T-helper 1 cell treated with Interleukin-12 subunit alpha and Interleukin-12 subunit beta and Interleukin-4 antibody, amounts not matched to agents 30 μg/mL and 1 μg/mL, for 36 hours (primary cell): ENCODE results near the gene WIPI1.

Experiments used
- H3K27ac Mint-ChIP-seq: one replicate; pipeline ENCODE4 v1.8.0; 2021; ENCODE audit warnings: mild to moderate bottlenecking, mixed read lengths
- H3K27me3 Mint-ChIP-seq: one replicate; pipeline ENCODE4 v1.8.0; 2021; ENCODE audit warnings: low read depth, mixed read lengths
- H3K36me3 Mint-ChIP-seq: one replicate; pipeline ENCODE4 v1.8.0; 2021; ENCODE audit warnings: low read depth, mixed read lengths
- H3K4me1 Mint-ChIP-seq: one replicate; pipeline ENCODE4 v1.8.0; 2021; ENCODE audit warnings: low read depth, mixed read lengths
- H3K4me3 Mint-ChIP-seq: one replicate; pipeline ENCODE4 v1.8.0; 2021; ENCODE audit warnings: mild to moderate bottlenecking, moderate library complexity, mixed read lengths
- H3K9me3 Mint-ChIP-seq: one replicate; pipeline ENCODE4 v1.8.0; 2021; ENCODE audit warnings: mixed read lengths

WIPI1 gene

DNA sequence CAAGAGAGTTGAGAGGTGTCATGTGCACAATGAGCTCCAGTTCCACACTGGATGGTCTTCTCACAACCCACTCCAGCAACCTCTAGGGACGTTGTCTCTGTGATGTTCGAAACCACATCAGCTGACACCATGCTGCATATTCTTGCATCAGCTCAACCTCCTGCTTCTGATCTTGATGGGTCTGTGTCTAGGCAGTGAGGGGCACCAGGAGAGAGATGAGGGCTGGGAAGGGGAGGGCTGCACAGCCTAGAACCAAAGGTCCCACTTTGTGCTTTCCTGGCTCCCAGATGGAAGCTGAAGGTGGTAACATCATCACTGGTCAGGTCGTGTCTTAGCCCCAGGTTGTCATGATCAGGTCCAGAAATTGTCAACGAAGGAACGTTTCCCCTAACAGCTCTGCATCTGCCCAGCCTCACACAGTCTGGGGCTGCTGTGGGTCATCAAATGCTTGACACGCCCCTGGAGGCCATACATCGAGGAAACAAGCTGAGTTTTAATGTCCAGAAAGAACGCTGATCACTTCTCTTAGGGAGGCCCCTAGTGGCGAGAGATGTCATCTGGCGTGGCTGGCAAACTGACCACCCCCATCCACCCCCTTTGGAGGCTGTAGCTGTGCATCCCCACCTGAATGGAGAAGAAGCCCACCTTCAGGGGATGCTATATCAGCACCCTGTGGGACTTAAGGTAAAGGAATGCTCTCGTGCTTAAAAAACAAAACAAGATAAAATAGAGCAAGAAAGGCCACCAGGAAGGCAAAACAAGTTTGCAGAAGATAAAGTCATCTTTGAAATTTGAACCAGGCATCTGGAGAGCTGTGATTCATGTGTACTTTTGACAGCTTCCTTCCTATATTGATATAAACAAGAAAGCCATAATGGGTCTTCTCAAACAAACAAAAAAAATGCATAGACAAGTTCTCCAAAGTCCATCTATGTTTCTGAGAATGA, 58.3 kb downstream of the WIPI1 start:
- Mint-ChIP-seq H3K27me3 (no peaks in the 10 kb centered on the region), H3K27ac (peak overlapping the region; percentile 79), H3K4me1 (peaks cover 30% of the 10 kb centered on the region), H3K36me3 (peaks cover 7% of the 10 kb centered on the region), H3K9me3 (peaks cover 9% of the 10 kb centered on the region), H3K4me3 (peak overlapping the region; percentile 23)

DNA sequence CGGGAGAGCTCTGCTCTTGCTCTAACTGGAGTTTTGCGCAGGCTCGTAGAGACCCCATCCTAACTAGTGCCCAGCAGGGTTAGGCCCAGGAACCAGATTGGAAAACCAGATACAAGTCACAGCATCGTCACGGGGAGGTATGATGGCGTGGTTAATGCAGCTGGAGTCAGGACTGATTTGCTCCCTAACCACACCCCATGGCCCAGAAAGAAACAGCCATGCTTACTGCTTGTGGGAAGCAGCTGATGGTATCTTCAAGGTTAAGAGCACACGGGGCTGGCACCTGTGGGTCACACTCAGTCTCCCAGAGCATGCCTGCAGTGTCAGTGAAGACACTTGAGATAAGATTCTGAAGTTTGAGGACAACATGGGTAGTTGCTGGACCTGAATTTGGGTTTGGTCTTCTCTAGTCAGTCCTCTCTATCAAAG, 60.2 kb downstream of the WIPI1 start:
- Mint-ChIP-seq H3K4me1 (peaks cover 30% of the 10 kb centered on the region), H3K27me3 (no peaks in the 10 kb centered on the region), H3K36me3 (peaks cover 4% of the 10 kb centered on the region), H3K9me3 (peaks cover 9% of the 10 kb centered on the region), H3K27ac (no peak overlapping the region), H3K4me3 (no peak overlapping the region)

DNA sequence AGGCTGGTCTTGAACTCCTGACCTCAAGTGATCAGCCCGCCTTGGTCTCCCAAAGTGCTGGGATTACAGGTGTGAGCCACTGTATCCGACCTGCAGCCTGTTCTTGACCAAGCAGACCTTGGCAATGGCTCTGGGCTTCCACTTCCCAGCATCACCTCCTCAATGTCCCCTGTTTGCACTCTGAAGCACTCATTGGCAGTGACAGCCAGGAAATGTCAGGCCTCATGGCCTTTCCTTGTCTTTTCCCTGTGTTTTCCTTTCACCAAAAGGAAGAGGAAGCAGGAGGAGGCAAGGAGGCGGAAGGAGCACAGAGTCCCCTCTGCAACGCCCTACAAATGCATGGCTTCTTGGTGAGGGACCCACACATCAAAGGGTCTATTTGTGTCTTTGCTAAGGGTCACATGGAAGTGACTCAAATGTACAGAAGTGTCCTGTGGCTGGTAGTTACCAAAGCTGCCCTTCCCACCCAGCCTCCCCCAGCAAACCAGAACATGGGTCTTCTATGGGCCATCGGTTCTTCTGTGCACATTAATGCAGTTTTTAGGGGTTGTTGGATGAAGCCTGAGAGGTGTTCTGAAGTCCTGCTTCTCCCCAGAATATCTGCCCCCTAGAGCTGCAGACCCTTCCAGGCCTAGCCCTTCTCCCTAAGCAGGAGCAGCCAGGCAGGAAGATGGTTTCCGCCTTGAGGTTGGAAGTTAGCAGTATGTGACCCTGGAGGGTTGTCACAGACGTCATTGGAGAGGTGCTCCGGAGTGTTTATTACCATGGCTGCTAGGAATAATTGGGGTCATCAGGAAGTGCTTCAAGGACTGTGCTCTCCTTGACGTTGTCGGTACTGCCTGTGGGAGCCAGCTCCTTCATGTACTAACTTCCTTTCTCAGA, 60.8 kb downstream of the WIPI1 start:
- Mint-ChIP-seq H3K27ac (no peak overlapping the region), H3K36me3 (peaks cover 4% of the 10 kb centered on the region), H3K9me3 (peaks cover 9% of the 10 kb centered on the region), H3K27me3 (no peaks in the 10 kb centered on the region), H3K4me1 (peaks cover 30% of the 10 kb centered on the region), H3K4me3 (no peak overlapping the region)

DNA sequence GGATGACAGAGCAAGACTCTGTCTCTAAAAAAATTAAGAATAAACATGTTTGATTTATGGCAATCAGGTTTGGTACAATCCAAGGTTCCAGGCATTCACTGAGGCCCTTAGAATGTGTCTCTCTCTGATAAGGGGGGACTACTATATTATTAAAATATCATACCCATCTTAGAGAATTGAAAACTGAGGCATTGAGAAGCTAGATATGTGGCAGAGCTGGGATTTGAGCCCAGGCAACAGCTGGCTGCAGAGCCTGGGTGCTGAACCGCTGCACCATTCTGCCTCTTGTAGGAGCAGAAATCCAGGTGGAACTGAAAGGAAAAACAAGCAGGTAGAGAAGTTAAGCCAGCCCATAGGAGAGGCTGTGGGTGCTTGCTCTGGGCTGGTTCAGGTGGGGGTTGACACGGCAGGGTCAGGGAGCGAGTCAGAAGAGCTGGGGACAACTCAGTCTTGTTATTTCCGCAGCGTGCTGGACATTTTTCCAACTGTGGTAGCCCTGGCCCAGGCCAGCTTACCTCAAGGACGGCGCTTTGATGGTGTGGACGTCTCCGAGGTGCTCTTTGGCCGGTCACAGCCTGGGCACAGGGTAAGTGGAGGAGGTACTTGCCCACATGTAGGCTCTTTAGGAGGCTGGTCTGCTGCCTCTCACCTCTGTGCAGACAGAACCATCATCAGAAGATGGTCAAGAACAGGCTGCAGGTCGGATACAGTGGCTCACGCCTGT, 62.5 kb downstream of the WIPI1 start:
- Mint-ChIP-seq H3K27me3 (no peaks in the 10 kb centered on the region), H3K9me3 (peaks cover 9% of the 10 kb centered on the region), H3K27ac (no peak overlapping the region), H3K4me3 (no peak overlapping the region), H3K4me1 (peaks cover 24% of the 10 kb centered on the region), H3K36me3 (peaks cover 4% of the 10 kb centered on the region)

DNA sequence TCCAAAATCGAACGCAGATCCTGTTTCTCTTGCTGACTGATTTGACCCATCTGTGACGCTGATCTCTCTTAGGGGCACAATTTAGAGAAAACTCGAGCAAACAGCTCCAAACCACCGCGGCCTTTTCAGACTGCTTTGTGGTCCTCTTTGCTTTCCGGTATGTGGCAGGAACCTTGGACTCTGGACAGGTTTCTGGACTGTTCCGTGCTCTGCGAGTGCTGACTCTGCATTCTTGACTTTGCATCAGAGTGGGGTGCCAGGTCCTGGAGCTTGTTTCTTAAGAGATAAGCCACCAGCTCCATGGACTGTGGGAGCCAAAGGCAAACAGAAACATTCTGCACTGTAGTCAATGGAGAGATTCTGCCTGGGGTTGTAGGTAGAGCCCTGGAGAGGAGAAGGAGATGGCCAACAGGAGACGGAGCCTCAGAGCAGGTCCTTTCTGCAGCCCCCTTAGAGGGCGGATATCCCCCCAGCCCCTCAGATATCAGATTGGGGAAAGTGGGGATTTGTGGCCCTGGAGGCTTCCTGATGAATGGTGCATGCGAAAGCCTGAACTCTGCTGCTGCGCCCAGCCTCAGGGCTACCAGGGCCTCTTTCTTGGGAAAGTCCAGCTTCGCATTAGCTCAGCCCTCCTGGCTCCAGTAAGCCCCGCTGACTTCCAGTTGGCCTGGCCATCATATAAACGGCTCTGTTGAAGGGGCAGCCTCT, 65.6 kb downstream of the WIPI1 start:
- no peak overlapping the region for H3K27ac Mint-ChIP-seq
- H3K4me1 Mint-ChIP-seq: peaks cover 2% of the 10 kb centered on the region
- peaks cover 9% of the 10 kb centered on the region for H3K9me3 Mint-ChIP-seq
- H3K36me3 Mint-ChIP-seq: peaks cover 4% of the 10 kb centered on the region
- H3K4me3 Mint-ChIP-seq: no peak overlapping the region
- no peaks in the 10 kb centered on the region for H3K27me3 Mint-ChIP-seq

DNA sequence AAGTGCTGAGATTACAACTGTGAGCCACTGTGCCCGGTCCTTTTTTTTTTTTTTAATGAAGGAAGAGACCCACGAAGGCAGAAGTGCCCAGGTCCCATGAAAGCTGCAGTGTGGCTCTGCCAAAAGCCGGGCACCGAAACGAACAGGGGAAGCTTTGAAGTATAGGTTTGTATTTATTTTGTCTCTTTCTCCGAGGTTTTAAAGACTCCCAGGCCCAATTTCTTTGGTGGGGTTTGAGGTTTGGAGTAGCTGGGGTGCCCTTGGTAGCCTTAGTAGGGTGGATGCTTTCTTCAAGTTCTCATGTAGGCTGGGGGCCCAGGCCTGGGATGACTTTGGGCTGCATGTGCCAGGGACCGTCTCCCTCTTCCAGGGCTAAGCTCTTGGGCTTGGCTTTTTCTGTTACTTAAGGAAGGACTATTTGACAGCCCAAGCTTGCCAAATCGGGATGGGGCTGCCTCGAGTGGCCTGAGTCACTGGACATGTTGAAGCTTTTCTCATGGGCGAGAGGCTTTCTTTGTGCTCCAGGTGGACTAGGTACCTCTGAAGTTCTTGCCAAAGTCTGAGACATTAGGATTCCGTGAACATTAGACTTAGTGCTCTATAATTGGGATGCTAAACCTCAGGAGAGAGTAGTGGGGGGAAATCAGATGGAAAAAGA, 66.3 kb downstream of the WIPI1 start:
- H3K27me3 Mint-ChIP-seq: no peaks in the 10 kb centered on the region
- H3K4me3 Mint-ChIP-seq: no peak overlapping the region
- peaks cover 2% of the 10 kb centered on the region for H3K4me1 Mint-ChIP-seq
- H3K9me3 Mint-ChIP-seq: peaks cover 5% of the 10 kb centered on the region
- H3K36me3 Mint-ChIP-seq: peaks cover 4% of the 10 kb centered on the region
- H3K27ac Mint-ChIP-seq: no peak overlapping the region

DNA sequence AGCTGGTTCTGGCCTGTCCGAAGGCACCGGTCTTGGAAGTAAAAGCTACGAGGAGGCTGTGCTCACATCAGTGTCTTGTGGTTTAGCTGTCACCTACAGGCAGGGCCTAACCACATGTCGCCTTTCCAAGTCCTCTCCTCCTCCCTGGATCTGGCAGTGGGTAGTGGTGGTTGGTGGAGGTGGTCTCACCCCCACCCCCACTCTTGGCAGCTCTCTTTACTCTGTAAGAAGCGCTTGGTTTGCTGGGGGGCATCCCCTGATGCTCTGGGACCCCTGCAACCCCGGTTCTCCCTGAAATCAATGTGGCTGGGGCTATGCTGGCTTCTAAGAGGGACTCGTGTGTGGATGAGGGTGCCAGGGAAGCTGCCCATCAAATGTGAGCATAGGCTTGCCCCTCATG, 68.3 kb downstream of the WIPI1 start:
- no peaks in the 10 kb centered on the region for H3K36me3 Mint-ChIP-seq
- no peaks in the 10 kb centered on the region for H3K9me3 Mint-ChIP-seq
- H3K27me3 Mint-ChIP-seq: no peaks in the 10 kb centered on the region
- no peak overlapping the region for H3K27ac Mint-ChIP-seq
- H3K4me3 Mint-ChIP-seq: no peak overlapping the region
- H3K4me1 Mint-ChIP-seq: peaks cover 9% of the 10 kb centered on the region

DNA sequence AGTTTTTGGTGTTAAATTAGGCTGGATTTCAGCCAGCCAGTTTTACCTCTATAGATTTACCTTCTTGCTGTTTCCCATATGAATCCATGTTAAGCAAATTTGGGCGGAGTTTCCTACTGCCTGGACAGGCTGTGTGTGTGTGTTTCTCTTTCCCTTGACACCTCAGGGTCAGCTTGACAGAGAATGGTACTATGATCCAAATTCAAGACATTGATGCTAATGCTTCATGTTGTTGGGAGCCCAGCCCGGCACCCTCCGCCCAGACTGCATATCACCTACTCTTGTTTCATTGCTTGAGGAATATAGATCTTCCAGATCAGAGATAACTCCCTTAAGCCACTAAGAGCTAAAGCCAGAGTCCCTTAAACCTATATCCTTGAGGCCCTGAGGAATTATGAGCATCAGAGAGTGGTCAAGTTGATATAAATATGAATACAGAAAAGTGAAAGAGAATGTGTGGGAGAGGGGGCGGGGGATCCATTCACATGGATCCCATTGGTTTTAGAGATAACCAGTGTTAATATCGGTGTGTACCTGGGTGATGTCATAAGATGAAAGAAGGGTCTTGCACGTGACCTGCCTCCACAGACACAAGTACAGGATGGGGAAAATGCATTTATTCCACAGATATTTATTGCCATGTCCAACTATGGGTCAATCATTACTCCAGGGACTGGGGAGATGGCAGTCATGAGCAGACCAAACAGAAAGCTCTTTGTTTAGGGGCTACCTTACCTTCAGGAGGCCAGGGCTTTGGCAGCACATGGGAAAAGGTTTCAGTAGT, 69.7 kb downstream of the WIPI1 start:
- no peak overlapping the region for H3K4me3 Mint-ChIP-seq
- H3K27me3 Mint-ChIP-seq: no peaks in the 10 kb centered on the region
- H3K36me3 Mint-ChIP-seq: no peaks in the 10 kb centered on the region
- H3K27ac Mint-ChIP-seq: no peak overlapping the region
- H3K9me3 Mint-ChIP-seq: no peaks in the 10 kb centered on the region
- peaks cover 18% of the 10 kb centered on the region for H3K4me1 Mint-ChIP-seq

DNA sequence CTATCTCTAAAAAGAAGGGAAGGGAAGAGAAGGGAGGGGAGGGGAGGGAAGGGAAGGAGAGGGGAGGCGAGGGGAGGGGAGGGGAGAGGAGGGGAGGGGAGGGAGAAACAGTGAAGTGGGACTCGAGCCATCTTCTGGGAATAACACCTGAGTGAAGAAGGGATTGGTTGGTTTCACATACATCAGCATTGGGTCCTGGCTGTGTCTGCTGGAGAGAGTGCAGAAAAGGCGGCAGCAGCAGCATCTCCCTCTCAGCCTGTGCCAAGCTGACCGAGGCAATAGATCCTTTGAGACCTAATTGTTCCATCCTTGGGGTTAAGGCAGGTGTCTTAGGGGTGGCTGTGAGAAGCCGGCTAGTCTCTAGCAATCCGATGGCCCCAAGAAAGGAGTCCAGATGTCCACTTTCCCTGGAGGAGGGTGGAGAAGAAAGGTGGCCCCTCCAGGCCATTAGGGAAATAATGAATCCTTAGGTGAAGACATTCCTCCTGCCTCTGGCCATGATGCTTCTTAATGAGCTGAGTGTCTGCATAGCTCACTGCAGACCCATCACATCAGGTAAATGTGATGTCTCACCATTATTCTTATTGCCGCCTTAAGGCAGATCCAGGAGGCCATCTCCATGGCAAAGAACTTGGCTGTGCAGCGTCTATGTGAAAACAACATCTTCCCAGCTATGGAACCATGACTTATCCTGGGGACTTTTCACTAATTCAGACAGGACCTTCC, 71.6 kb downstream of the WIPI1 start:
- Mint-ChIP-seq H3K4me3 (no peak overlapping the region), H3K36me3 (no peaks in the 10 kb centered on the region), H3K4me1 (peaks cover 18% of the 10 kb centered on the region), H3K27ac (no peak overlapping the region), H3K27me3 (peaks cover 6% of the 10 kb centered on the region), H3K9me3 (no peaks in the 10 kb centered on the region)

DNA sequence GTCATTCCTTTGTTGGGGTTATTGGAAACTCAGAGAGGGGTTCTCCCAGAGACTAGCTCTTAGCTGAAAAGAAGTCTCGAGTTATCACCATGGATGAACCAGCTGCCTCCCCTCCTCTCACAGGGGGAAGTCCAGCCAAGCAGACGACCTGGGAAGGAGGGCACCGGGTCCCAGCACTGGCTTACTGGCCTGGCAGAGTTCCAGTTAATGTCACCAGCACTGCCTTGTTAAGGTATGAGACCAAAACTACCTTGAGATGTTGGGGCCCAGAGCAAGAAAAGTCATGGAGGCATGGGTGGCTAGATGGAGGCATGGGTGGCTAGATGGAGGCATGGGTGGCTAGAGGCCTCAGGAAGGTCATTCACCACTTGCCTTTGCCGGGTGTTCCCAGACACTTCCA, 72.4 kb downstream of the WIPI1 start:
- Mint-ChIP-seq H3K4me1 (peaks cover 16% of the 10 kb centered on the region), H3K4me3 (no peak overlapping the region), H3K27ac (no peak overlapping the region), H3K36me3 (peaks cover 1% of the 10 kb centered on the region), H3K9me3 (no peaks in the 10 kb centered on the region), H3K27me3 (peaks cover 8% of the 10 kb centered on the region)

DNA sequence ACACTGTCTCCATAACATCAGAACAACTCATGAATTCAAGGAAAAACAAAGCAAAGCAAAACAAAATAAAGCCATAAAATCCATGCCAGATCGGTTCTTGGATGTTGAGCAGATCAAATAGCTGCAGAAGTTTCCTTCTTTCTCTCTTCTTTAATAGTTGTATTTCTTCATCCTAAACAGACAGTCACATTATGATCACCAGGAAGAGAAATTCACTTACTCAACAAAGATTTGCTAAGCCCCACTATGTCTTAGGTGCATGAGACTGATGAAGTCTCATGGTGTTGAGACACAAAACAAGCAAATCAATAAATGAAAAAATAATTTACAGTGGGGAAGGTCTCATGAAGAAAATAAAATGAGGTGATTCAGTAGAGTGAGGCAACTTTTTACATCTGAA, 72.8 kb downstream of the WIPI1 start:
- Mint-ChIP-seq H3K9me3 (no peaks in the 10 kb centered on the region), H3K27ac (no peak overlapping the region), H3K4me3 (no peak overlapping the region), H3K4me1 (peaks cover 16% of the 10 kb centered on the region), H3K36me3 (peaks cover 1% of the 10 kb centered on the region), H3K27me3 (peaks cover 8% of the 10 kb centered on the region)

DNA sequence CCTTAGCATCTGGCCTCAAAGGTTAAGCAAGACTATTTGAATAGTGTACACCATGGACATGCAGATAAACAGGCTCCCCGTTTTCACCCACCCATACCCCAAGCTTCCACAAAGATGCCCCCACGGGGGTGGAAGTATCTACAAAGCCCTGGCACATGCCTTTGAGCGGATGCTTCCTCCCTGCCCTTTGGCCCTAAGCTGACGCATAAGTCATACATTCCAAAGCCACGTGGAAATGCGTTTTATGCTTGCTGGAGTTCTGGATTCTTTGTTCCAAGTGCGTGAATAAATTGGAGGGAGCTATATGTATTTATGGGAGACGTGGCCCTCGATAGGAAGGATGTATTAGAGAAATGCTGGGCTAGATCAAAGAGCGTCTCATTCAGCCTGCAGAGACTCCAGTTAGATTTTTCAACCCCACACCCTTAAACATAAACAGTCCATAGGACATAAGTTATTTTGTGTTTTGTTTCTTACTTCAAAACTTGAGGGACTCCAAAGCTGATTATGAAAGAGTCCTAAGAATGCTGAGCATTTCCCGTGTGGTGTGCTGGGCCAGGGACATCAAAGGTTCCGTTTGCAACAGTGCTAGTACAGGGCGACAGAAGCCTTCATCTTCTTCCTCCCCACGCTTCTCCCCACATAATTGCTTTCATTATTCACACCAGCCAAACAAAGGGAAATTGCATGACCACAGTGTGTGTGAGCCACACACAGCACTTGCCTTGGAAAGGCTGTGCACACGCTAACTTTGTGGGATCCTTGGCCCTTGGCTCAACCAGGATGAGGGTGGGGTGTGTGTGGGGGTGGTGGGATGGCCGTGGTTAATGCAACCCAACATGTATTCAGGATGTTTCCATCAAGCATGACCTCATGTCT, 73.6 kb downstream of the WIPI1 start:
- Mint-ChIP-seq H3K27ac (no peak overlapping the region), H3K9me3 (no peaks in the 10 kb centered on the region), H3K36me3 (peaks cover 1% of the 10 kb centered on the region), H3K4me1 (peaks cover 16% of the 10 kb centered on the region), H3K27me3 (peaks cover 8% of the 10 kb centered on the region), H3K4me3 (no peak overlapping the region)
